Adrenal gland (tissue), 5 donors: ENCODE data around the gene ZSCAN10.

ENCODE experiments used
- CTCF ChIP-seq, 6 experiments: fragments of 450-650 bp in 4 of 6; fragments of 200-600 bp in 2 of 6; sonication (generic) in 1 of 6; IDR thresholded peaks; 1 replicate in 5 of 6; 2 replicates in 1 of 6; pipeline versions ENCODE4 v1.5.1 to v1.8.0; 2016 to 2021; ENCODE audit warnings: antibody characterized with exemption in 6 of 6, mild to moderate bottlenecking in 2 of 6, moderate library complexity in 1 of 6
- POLR2A ChIP-seq, 2 donors: fragments of 450-650 bp; IDR thresholded peaks; one replicate each; pipeline ENCODE4 v1.6.1; 2017; ENCODE audit warnings: antibody characterized with exemption in 2 of 2, mild to moderate bottlenecking in 2 of 2, moderate library complexity in 1 of 2
- donor health status: DM: no; HTN: no; CAD: no.

DNA sequence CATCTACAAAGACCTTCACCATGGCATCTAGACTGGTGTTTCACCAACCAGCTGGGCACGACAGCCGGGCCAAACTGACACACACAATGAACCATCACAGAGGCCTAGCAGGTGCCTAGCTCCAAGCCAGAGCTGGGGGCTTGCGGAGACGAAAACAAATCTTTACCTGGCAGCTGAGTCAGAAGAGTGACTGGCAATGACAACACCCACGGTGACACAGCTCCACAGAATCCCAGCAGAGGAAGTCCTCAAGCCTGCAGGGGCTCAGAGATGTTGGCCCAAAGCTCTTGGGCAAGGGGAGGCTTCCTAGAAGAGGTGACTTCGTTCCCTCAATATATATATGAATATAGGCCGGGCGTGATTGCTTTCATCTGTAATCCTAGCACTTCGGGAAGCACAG, 47.6 kb downstream of the ZSCAN10 start:
- TF ChIP-seq CTCF (IDR thresholded peaks at IDR 0.05) (no peak), POLR2A (IDR thresholded peaks at IDR 0.05) (no peak)
